HepG2 (cell line): ENCODE data around the gene SUB1. TPM values are rescaled to one million over a fixed set of nuclear protein-coding genes. Genes with fewer than 3 reads are reported as not detected.

Experiments used
- ARNT ChIP-seq: fragments of 450-650 bp; IDR thresholded peaks from 2 replicates; pipeline ENCODE4 v1.6.1; 2017
- CENPT ChIP-seq: sonication (generic); formaldehyde crosslinking; IDR thresholded peaks from 2 replicates; pipeline ENCODE4 v1.8.0; 2022; ENCODE audit warnings: low read depth, mild to moderate bottlenecking, moderate library complexity, missing genetic modification reagents
- FOXP1 ChIP-seq, 2 experiments: fragments of 450-650 bp in 1 of 2; IDR thresholded peaks; 2 replicates each; pipeline ENCODE4 v1.6.1; 2017 to 2018; ENCODE audit warnings: antibody characterized with exemption in 1 of 2
- IRF2 ChIP-seq: IDR thresholded peaks from 2 replicates; pipeline ENCODE4 v1.6.1; 2018; ENCODE audit warnings: missing genetic modification reagents, missing compliant biosample characterization
- JUN ChIP-seq: sonication (generic); formaldehyde crosslinking; IDR thresholded peaks from 2 replicates; pipeline ENCODE4 v1.4.0; 2020; ENCODE audit warnings: mild to moderate bottlenecking, missing genetic modification reagents
- JUNB ChIP-seq: sonication (generic); formaldehyde crosslinking; IDR thresholded peaks from 2 replicates; pipeline ENCODE4 v1.8.0; 2022; ENCODE audit warnings: missing genetic modification reagents, mild to moderate bottlenecking, borderline replicate concordance
- JUND ChIP-seq: sonication (generic); formaldehyde crosslinking; IDR thresholded peaks from 2 replicates; pipeline ENCODE4 v1.8.0; 2022; ENCODE audit warnings: mild to moderate bottlenecking, missing genetic modification reagents
- KDM2A ChIP-seq: sonication (generic); formaldehyde crosslinking; IDR thresholded peaks from 2 replicates; pipeline ENCODE4 v1.4.0; 2020; ENCODE audit warnings: low read depth, missing genetic modification reagents, borderline replicate concordance
- MXI1 ChIP-seq: IDR thresholded peaks from 3 replicates; pipeline ENCODE4 v1.6.1; 2012; ENCODE audit warnings: low read depth, low read length, inconsistent platforms, borderline replicate concordance
- NRL ChIP-seq: sonication (generic); formaldehyde crosslinking; IDR thresholded peaks from 2 replicates; pipeline ENCODE4 v1.5.0; 2020; ENCODE audit warnings: missing genetic modification reagents, mild to moderate bottlenecking, moderate library complexity, borderline replicate concordance
- PHF21A ChIP-seq: sonication (generic); formaldehyde crosslinking; IDR thresholded peaks from 2 replicates; pipeline ENCODE4 v1.5.0; 2020; ENCODE audit warnings: mild to moderate bottlenecking, missing genetic modification reagents
- SIX1 ChIP-seq: sonication (generic); formaldehyde crosslinking; IDR thresholded peaks from 2 replicates; pipeline ENCODE4 v1.4.0; 2020; ENCODE audit warnings: missing genetic modification reagents, borderline replicate concordance
- THAP11 ChIP-seq: IDR thresholded peaks from 2 replicates; pipeline ENCODE4 v1.6.1; 2016; ENCODE audit warnings: missing biosample characterization, missing genetic modification reagents
- YEATS4 ChIP-seq: sonication (generic); formaldehyde crosslinking; IDR thresholded peaks from 2 replicates; pipeline ENCODE4 v1.4.0; 2020; ENCODE audit warnings: missing genetic modification reagents, borderline replicate concordance
- ZFAT ChIP-seq: sonication (generic); formaldehyde crosslinking; conservative IDR thresholded peaks from 2 replicates; pipeline ENCODE4 v1.8.1; 2023; ENCODE audit warnings: missing genetic modification reagents, inconsistent platforms
- ZNF20 ChIP-seq: sonication (generic); formaldehyde crosslinking; IDR thresholded peaks from 2 replicates; pipeline ENCODE4 v1.4.0; 2020; ENCODE audit warnings: mild to moderate bottlenecking, moderate library complexity, missing genetic modification reagents
- ZNF292 ChIP-seq: sonication (generic); formaldehyde crosslinking; IDR thresholded peaks from 2 replicates; pipeline ENCODE4 v1.8.1; 2022; ENCODE audit warnings: mild to moderate bottlenecking, low read depth, missing genetic modification reagents, borderline replicate concordance
- ZNF44 ChIP-seq: sonication (generic); formaldehyde crosslinking; IDR thresholded peaks from 2 replicates; pipeline ENCODE4 v1.5.1; 2020; ENCODE audit warnings: mild to moderate bottlenecking, missing genetic modification reagents
- ZNF460 ChIP-seq: sonication (generic); formaldehyde crosslinking; IDR thresholded peaks from 2 replicates; pipeline ENCODE4 v1.5.1; 2020; ENCODE audit warnings: missing genetic modification reagents, mild to moderate bottlenecking, borderline replicate concordance
- ZNF670 ChIP-seq: sonication (generic); formaldehyde crosslinking; IDR thresholded peaks from 2 replicates; pipeline ENCODE4 v1.8.0; 2022; ENCODE audit warnings: mild to moderate bottlenecking, missing genetic modification reagents, borderline replicate concordance
- polyA plus RNA-seq, 8 experiments: library from polyadenylated mRNA; depleted of rRNA in 3 of 8; stranded (reverse) in 7 of 8; unstranded in 1 of 8; fragments of >200 nt; fragmentation: Illumina TruSeq in 4 of 8; extraction: Trizol in 4 of 8; gene quantifications; 2 replicates each; pipeline versions ENCODE4 v1.2.1 to v1.2.3, GENCODE V29; 2011 to 2016; ENCODE audit warnings: low read depth in 4 of 8, missing spikeins in 1 of 8, mixed read lengths in 1 of 8; ENCODE audit not compliant: insufficient read depth in 1 of 8
- total RNA-seq, 5 experiments: library from RNA; depleted of rRNA; stranded (reverse); fragments of >200 nt; fragmentation: Illumina TruSeq; extraction: Trizol; gene quantifications; 2 replicates each; pipeline ENCODE4 v1.2.3, GENCODE V29; 2016; ENCODE audit warnings: low read depth in 1 of 5
- TF ChIP-seq, protein P1 (sequence below): sonication (generic); formaldehyde crosslinking; conservative IDR thresholded peaks from 2 replicates; pipeline ENCODE4 v1.8.0; 2022; ENCODE audit warnings: low read depth, missing genetic modification reagents
- TF ChIP-seq, protein P2 (sequence below): sonication (generic); formaldehyde crosslinking; IDR thresholded peaks from 2 replicates; pipeline ENCODE4 v1.4.0; 2020; ENCODE audit warnings: missing genetic modification reagents
- TF ChIP-seq, protein P3 (sequence below): sonication (generic); formaldehyde crosslinking; IDR thresholded peaks from 2 replicates; pipeline ENCODE4 v1.8.0; 2022; ENCODE audit warnings: mild to moderate bottlenecking, missing genetic modification reagents, moderate library complexity

Gene SUB1
- total and polyA plus RNA-seq, 2 of the 13 experiments (the other 11 are each of a cell fraction or from before 2014, with no cell fraction given): 182 to 693 TPM

DNA sequence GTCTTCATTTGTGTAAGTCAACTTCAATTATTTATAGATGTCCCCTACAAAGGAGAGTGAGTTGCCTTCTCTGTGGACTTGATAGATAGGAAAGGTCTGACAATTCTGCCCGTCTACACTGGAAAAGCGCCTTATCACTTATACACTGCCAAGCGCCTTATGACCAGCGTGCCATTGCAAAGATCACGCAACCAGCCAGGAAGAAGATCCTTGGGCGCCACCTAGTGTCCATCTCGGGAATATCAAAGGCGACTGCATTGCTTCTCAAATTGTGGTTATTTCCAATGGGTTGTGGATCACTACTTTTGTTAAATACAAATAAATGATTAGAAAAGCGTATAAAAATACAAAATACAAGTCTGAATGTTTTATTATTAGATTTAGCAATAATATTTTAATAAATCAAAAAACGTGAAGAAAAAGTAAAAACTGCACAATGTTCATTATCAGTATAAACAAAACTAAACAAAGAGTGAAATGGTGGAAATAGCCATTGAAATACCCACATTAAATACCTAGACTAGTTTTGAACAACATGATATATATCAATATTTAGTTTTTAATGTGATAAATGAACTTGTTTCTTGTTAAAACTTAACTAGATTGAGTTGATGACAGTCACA is 27.8 kb downstream of the SUB1 start (continued):
- TF ChIP-seq, protein P1, sequence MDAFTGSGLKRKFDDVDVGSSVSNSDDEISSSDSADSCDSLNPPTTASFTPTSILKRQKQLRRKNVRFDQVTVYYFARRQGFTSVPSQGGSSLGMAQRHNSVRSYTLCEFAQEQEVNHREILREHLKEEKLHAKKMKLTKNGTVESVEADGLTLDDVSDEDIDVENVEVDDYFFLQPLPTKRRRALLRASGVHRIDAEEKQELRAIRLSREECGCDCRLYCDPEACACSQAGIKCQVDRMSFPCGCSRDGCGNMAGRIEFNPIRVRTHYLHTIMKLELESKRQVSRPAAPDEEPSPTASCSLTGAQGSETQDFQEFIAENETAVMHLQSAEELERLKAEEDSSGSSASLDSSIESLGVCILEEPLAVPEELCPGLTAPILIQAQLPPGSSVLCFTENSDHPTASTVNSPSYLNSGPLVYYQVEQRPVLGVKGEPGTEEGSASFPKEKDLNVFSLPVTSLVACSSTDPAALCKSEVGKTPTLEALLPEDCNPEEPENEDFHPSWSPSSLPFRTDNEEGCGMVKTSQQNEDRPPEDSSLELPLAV (CRISPR knock-in tag): no peak
- TF ChIP-seq, protein P2, sequence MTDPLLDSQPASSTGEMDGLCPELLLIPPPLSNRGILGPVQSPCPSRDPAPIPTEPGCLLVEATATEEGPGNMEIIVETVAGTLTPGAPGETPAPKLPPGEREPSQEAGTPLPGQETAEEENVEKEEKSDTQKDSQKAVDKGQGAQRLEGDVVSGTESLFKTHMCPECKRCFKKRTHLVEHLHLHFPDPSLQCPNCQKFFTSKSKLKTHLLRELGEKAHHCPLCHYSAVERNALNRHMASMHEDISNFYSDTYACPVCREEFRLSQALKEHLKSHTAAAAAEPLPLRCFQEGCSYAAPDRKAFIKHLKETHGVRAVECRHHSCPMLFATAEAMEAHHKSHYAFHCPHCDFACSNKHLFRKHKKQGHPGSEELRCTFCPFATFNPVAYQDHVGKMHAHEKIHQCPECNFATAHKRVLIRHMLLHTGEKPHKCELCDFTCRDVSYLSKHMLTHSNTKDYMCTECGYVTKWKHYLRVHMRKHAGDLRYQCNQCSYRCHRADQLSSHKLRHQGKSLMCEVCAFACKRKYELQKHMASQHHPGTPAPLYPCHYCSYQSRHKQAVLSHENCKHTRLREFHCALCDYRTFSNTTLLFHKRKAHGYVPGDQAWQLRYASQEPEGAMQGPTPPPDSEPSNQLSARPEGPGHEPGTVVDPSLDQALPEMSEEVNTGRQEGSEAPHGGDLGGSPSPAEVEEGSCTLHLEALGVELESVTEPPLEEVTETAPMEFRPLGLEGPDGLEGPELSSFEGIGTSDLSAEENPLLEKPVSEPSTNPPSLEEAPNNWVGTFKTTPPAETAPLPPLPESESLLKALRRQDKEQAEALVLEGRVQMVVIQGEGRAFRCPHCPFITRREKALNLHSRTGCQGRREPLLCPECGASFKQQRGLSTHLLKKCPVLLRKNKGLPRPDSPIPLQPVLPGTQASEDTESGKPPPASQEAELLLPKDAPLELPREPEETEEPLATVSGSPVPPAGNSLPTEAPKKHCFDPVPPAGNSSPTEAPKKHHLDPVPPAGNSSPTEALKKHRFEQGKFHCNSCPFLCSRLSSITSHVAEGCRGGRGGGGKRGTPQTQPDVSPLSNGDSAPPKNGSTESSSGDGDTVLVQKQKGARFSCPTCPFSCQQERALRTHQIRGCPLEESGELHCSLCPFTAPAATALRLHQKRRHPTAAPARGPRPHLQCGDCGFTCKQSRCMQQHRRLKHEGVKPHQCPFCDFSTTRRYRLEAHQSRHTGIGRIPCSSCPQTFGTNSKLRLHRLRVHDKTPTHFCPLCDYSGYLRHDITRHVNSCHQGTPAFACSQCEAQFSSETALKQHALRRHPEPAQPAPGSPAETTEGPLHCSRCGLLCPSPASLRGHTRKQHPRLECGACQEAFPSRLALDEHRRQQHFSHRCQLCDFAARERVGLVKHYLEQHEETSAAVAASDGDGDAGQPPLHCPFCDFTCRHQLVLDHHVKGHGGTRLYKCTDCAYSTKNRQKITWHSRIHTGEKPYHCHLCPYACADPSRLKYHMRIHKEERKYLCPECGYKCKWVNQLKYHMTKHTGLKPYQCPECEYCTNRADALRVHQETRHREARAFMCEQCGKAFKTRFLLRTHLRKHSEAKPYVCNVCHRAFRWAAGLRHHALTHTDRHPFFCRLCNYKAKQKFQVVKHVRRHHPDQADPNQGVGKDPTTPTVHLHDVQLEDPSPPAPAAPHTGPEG (CRISPR knock-in tag): no peak
- TF ChIP-seq CENPT (no peak), THAP11 (0 out of 2 replicates have a peak, but pooled peaks have one; percentile 31), SIX1 (CRISPR knock-in tag) (no peak), ZNF44 (CRISPR knock-in tag) (no peak), ZNF292 (CRISPR knock-in tag) (no peak), JUN (CRISPR knock-in tag) (no peak), ARNT (no peak), ZFAT (CRISPR knock-in tag) (no peak), KDM2A (CRISPR knock-in tag) (peak; percentile 35; the same call in 1 of the 2 replicates), YEATS4 (CRISPR knock-in tag) (no peak), MXI1 (no peak), JUND (CRISPR knock-in tag) (no peak), NRL (CRISPR knock-in tag) (no peak), FOXP1 (IDR thresholded peaks at IDR 0.05) (no peak), FOXP1 (CRISPR knock-in tag; IDR thresholded peaks at IDR 0.05) (no peak), ZNF20 (CRISPR knock-in tag) (no peak), ZNF460 (no peak), PHF21A (CRISPR knock-in tag) (no peak), IRF2 (CRISPR knock-in tag) (0 out of 2 replicates have a peak, but pooled peaks have one; percentile 35), ZNF670 (CRISPR knock-in tag) (no peak), JUNB (CRISPR knock-in tag) (no peak)
- TF ChIP-seq, protein P3, sequence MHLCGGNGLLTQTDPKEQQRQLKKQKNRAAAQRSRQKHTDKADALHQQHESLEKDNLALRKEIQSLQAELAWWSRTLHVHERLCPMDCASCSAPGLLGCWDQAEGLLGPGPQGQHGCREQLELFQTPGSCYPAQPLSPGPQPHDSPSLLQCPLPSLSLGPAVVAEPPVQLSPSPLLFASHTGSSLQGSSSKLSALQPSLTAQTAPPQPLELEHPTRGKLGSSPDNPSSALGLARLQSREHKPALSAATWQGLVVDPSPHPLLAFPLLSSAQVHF (CRISPR knock-in tag): no peak
